H1 (cell line): ENCODE measurements around the gene NME9. TPM values are rescaled to one million over a fixed set of nuclear protein-coding genes. Genes with fewer than 3 reads are reported as not detected.
A peak's percentile ranks its signal among the peaks of the same experiment; 100 is the strongest.

Source experiments
- CTCF ChIA-PET: fragments of 300-600 bp; sonication (Branson Sonifier 250); formaldehyde crosslinking; loops from one replicate; lab custom pipeline; 2021; ENCODE audit not compliant: partially characterized antibody; lab: Charles Lee
- POLR2A ChIA-PET: fragments of 300-600 bp; sonication (Branson Sonifier 250); formaldehyde crosslinking; loops from one replicate; lab custom pipeline; 2021; ENCODE audit warnings: inconsistent platforms; ENCODE audit not compliant: partially characterized antibody; lab: Charles Lee
- DNase-seq, 2 experiments: peaks; one replicate each; pipeline versions ENCODE4 v3.0.0 to v3.0.0-alpha.2; 2010 to 2022; ENCODE audit warnings: low spot score in 2 of 2, low read depth in 1 of 2, mixed read lengths in 1 of 2
- FAIRE-seq: peaks from 2 replicates; lab custom pipeline; 2011; peaks lifted over from hg19 to GRCh38; lab: Jason Lieb, UNC
- H2AFZ ChIP-seq: 2 replicates; pipeline ENCODE4 v1.8.1; 2012; ENCODE audit warnings: low read length, inconsistent platforms
- H2AK5ac ChIP-seq: 2 replicates; pipeline ENCODE4 v1.6.1; 2013; ENCODE audit warnings: low read depth, low read length
- H2BK120ac ChIP-seq: replicated peaks from 2 replicates; pipeline ENCODE3; 2013; ENCODE audit warnings: low read depth, low read length, inconsistent platforms
- H2BK12ac ChIP-seq: 2 replicates; pipeline ENCODE4 v1.6.1; 2013; ENCODE audit warnings: low read depth, low read length
- H2BK15ac ChIP-seq: 2 replicates; pipeline ENCODE4 v1.6.1; 2013; ENCODE audit warnings: low read length
- H2BK20ac ChIP-seq: 2 replicates; pipeline ENCODE4 v1.6.1; 2013; ENCODE audit warnings: low read length
- H2BK5ac ChIP-seq: 2 replicates; pipeline ENCODE4 v1.6.1; 2013; ENCODE audit warnings: low read depth, low read length
- H3K14ac ChIP-seq: 2 replicates; pipeline ENCODE4 v1.6.1; 2013; ENCODE audit warnings: inconsistent platforms; ENCODE audit not compliant: insufficient read length
- H3K18ac ChIP-seq: 2 replicates; pipeline ENCODE4 v1.6.1; 2013; ENCODE audit warnings: low read length; ENCODE audit errors: extremely low read depth
- H3K23ac ChIP-seq: 2 replicates; pipeline ENCODE4 v1.6.1; 2013; ENCODE audit warnings: inconsistent platforms; ENCODE audit not compliant: insufficient read length
- H3K23me2 ChIP-seq: 2 replicates; pipeline ENCODE4 v1.6.1; 2013; ENCODE audit warnings: low read depth, low read length
- H3K27ac ChIP-seq: 2 replicates; pipeline ENCODE4 v1.6.1; 2011; ENCODE audit warnings: low read depth, low read length, inconsistent platforms
- H3K27me3 ChIP-seq, 4 experiments: replicated peaks in 1 of 4; 1 replicate in 1 of 4; 2 replicates in 3 of 4; pipeline versions ENCODE4 v1.6.1 to v1.8.1; 2011 to 2013; ENCODE audit warnings: low read length in 3 of 4, mild to moderate bottlenecking in 3 of 4, inconsistent platforms in 2 of 4, mixed read lengths in 2 of 4, moderate library complexity in 1 of 4; ENCODE audit not compliant: control insufficient read depth in 3 of 4, insufficient read depth in 3 of 4; ENCODE audit errors: extremely low read depth in 1 of 4
- H3K36me3 ChIP-seq, 4 experiments: 2 replicates each; pipeline versions ENCODE4 v1.6.1 to v1.8.1; 2011 to 2013; ENCODE audit warnings: mild to moderate bottlenecking in 4 of 4, low read length in 3 of 4, moderate library complexity in 2 of 4, control low read depth in 1 of 4, inconsistent platforms in 1 of 4; ENCODE audit not compliant: insufficient read depth in 4 of 4, control insufficient read depth in 2 of 4
- H3K4ac ChIP-seq: replicated peaks from 2 replicates; pipeline ENCODE3; 2013; ENCODE audit warnings: low read length, low read depth, mixed read lengths, inconsistent platforms; ENCODE audit not compliant: insufficient read length
- H3K4me1 ChIP-seq, 4 experiments: replicated peaks in 1 of 4; 1 replicate in 1 of 4; 2 replicates in 3 of 4; pipeline versions ENCODE4 v1.6.1 to v1.8.1; 2011 to 2013; ENCODE audit warnings: low read length in 3 of 4, inconsistent platforms in 2 of 4, mixed read lengths in 1 of 4; ENCODE audit not compliant: insufficient read depth in 4 of 4, control insufficient read depth in 3 of 4
- H3K4me2 ChIP-seq, 2 experiments: 2 replicates each; pipeline versions ENCODE4 v1.6.1 to v1.8.1; 2011 to 2013; ENCODE audit warnings: low read depth in 2 of 2, low read length in 2 of 2, control low read depth in 1 of 2, inconsistent platforms in 1 of 2, mild to moderate bottlenecking in 1 of 2; ENCODE audit not compliant: insufficient read depth in 1 of 2
- H3K4me3 ChIP-seq, 4 experiments: fragments of 200-600, 300-600 bp in 1 of 4; sonication (generic), shearing (Covaris generic), sonication (Bioruptor Twin) in 1 of 4; 2 replicates each; pipeline versions ENCODE4 v1.5.1 to v1.8.1; 2011 to 2016; ENCODE audit warnings: low read length in 4 of 4, low read depth in 3 of 4, control low read depth in 2 of 4, inconsistent platforms in 2 of 4, mild to moderate bottlenecking in 2 of 4, mixed read lengths in 1 of 4, moderate library complexity in 1 of 4; ENCODE audit not compliant: insufficient read depth in 2 of 4; ENCODE audit errors: extremely low read depth in 1 of 4
- H3K56ac ChIP-seq: replicated peaks from 2 replicates; pipeline ENCODE3; 2013; ENCODE audit warnings: low read depth, mild to moderate bottlenecking, mixed read lengths, low read length, inconsistent platforms; ENCODE audit not compliant: insufficient read length
- H3K79me1 ChIP-seq: 2 replicates; pipeline ENCODE4 v1.6.1; 2013; ENCODE audit warnings: low read depth, low read length, control low read depth
- H3K79me2 ChIP-seq, 2 experiments: 2 replicates each; pipeline versions ENCODE4 v1.6.1 to v1.8.1; 2012 to 2013; ENCODE audit warnings: low read length in 2 of 2, mild to moderate bottlenecking in 2 of 2, inconsistent platforms in 1 of 2; ENCODE audit not compliant: insufficient read depth in 2 of 2, control insufficient read depth in 1 of 2
- H3K9ac ChIP-seq, 4 experiments: replicated peaks in 1 of 4; 1 replicate in 1 of 4; 2 replicates in 3 of 4; pipeline versions ENCODE4 v1.6.1 to v1.8.1; 2011 to 2013; ENCODE audit warnings: low read depth in 3 of 4, low read length in 3 of 4, control low read depth in 2 of 4, mild to moderate bottlenecking in 2 of 4, moderate library complexity in 2 of 4, inconsistent platforms in 1 of 4; ENCODE audit errors: extremely low read depth in 1 of 4
- H3K9me3 ChIP-seq, 2 experiments: 2 replicates each; pipeline versions ENCODE4 v1.6.1 to v1.8.1; 2012 to 2013; ENCODE audit warnings: mild to moderate bottlenecking in 2 of 2, moderate library complexity in 2 of 2, control low read depth in 1 of 2, inconsistent platforms in 1 of 2, low read depth in 1 of 2, low read length in 1 of 2, mixed read lengths in 1 of 2; ENCODE audit not compliant: insufficient read depth in 2 of 2
- H4K20me1 ChIP-seq, 2 experiments: replicated peaks in 1 of 2; 2 replicates each; pipeline versions ENCODE3 to v1.8.1; 2011 to 2013; ENCODE audit warnings: inconsistent platforms in 2 of 2, low read length in 2 of 2, mild to moderate bottlenecking in 1 of 2; ENCODE audit not compliant: insufficient read depth in 2 of 2, control insufficient read depth in 1 of 2
- H4K5ac ChIP-seq: 2 replicates; pipeline ENCODE4 v1.6.1; 2013; ENCODE audit warnings: low read length, low read depth, mixed read lengths, inconsistent platforms; ENCODE audit not compliant: insufficient read length
- H4K8ac ChIP-seq: 2 replicates; pipeline ENCODE4 v1.8.0; 2013; ENCODE audit warnings: mild to moderate bottlenecking, moderate library complexity, low read length, inconsistent platforms; ENCODE audit not compliant: insufficient read depth; ENCODE audit errors: extremely low read depth
- H4K91ac ChIP-seq: replicated peaks from 2 replicates; pipeline ENCODE3; 2013; ENCODE audit warnings: low read length, mixed read lengths, inconsistent platforms; ENCODE audit not compliant: insufficient read length
- ASH2L ChIP-seq: fragments of 200-600, 300-600 bp; sonication (generic); IDR thresholded peaks from one replicate; pipeline ENCODE4 v1.7.1; 2017; ENCODE audit warnings: low read length
- BACH1 ChIP-seq: IDR thresholded peaks from 2 replicates; pipeline ENCODE4 v1.6.1; 2012; ENCODE audit warnings: low read length, improper control_type of control experiment
- CHD2 ChIP-seq: IDR thresholded peaks from 2 replicates; pipeline ENCODE4 v1.6.1; 2012; ENCODE audit warnings: low read length, improper control_type of control experiment
- RBBP5 ChIP-seq: IDR thresholded peaks from 2 replicates; pipeline ENCODE4 v1.7.1; 2012; ENCODE audit warnings: low read depth, mild to moderate bottlenecking, inconsistent platforms, low read length, moderate library complexity, borderline replicate concordance
- SAP30 ChIP-seq: fragments of 300-600 bp; sonication (generic); IDR thresholded peaks from 2 replicates; pipeline ENCODE4 v1.7.1; 2012; ENCODE audit warnings: low read length, moderate library complexity, mild to moderate bottlenecking, inconsistent platforms; ENCODE audit not compliant: insufficient read depth, insufficient replicate concordance
- SP1 ChIP-seq: IDR thresholded peaks from 2 replicates; pipeline ENCODE4 v1.6.1; 2011; ENCODE audit warnings: low read depth, low read length
- WGBS, 2 experiments: shearing (Covaris generic) in 1 of 2; methylation state at CpG; one replicate each; pipeline versions ENCODE4 v1.1.6 to v1.1.7; 2013 to 2015; ENCODE audit warnings: low lambda C conversion rate in 2 of 2, mixed read lengths in 2 of 2, inconsistent platforms in 1 of 2, low coverage in 1 of 2, missing lambda C conversion rate in 1 of 2; ENCODE audit not compliant: insufficient replicate concordance in 2 of 2, insufficient coverage in 1 of 2, insufficient read length in 1 of 2; ENCODE audit errors: extremely low coverage in 1 of 2, missing lambda C conversion rate in 1 of 2; 5-methylcytosine and 5-hydroxymethylcytosine counted together
- polyA plus RNA-seq, 7 experiments: library from polyadenylated mRNA; depleted of rRNA in 3 of 7; stranded (reverse) in 5 of 7; unstranded in 2 of 7; fragments of >200 nt in 5 of 7; fragments of 200-250 nt in 2 of 7; gene quantifications; 1 replicate in 5 of 7; 2 replicates in 1 of 7; 4 replicates in 1 of 7; pipeline versions ENCODE4 v1.2.1 to v1.2.3, GENCODE V29; 2011 to 2013; ENCODE audit warnings: missing spikeins in 2 of 7, mixed read lengths in 2 of 7
- total RNA-seq: library from RNA; stranded (reverse); fragmentation: NEBNext Ultra II Directional; extraction: Animal tissue kit (Norgen Biotek cat#: 25700); gene quantifications from 2 replicates; pipeline ENCODE4 v1.2.1, GENCODE V29; 2021

NME9 gene
- total and polyA plus RNA-seq, 2 of the 8 experiments (the other 6 are each of a cell fraction or from before 2014, with no cell fraction given), result 0.11 TPM; not detected in 1

- Histone ChIP-seq H2BK120ac (no peak overlapping the region), H3K23ac (no peak overlapping the region), H3K4me2 (no peak overlapping the region), H2BK5ac (no peak overlapping the region), H3K4me3 (no peak overlapping the region), H2BK20ac (peak overlapping the region; percentile 62; the same call in 1 of the 2 replicates), H2BK15ac (no peak overlapping the region), H2BK12ac (no peak overlapping the region), H3K79me2 (no peaks in the 10 kb centered on the region), H3K79me1 (no peaks in the 10 kb centered on the region), H3K14ac (no peak overlapping the region), H3K27me3 (no peaks in the 10 kb centered on the region), H2AK5ac (no peak overlapping the region), H3K4ac (no peak overlapping the region), H3K36me3 (no peaks in the 10 kb centered on the region), H2AFZ (no peak overlapping the region), H4K20me1 (no peaks in the 10 kb centered on the region), H3K9ac (no peak overlapping the region), H3K23me2 (no peaks in the 10 kb centered on the region), H4K8ac (no peak overlapping the region), H4K91ac (no peak overlapping the region), H3K4me1 (peaks cover 0 to 14% (median 3%) of the 10 kb centered on the region in 4 experiments; a peak in 4 of 7 replicates), H3K9me3 (no peaks in the 10 kb centered on the region), H3K56ac (no peak overlapping the region), H4K5ac (no peak overlapping the region), H3K27ac (no peak overlapping the region), H3K18ac (no peak overlapping the region)
- 53% methylated on average over 5 of the region's 5 CpGs; no CpG with 5 or more reads in 1 of the 2 experiments for WGBS, 2 experiments
- POLR2A ChIA-PET, result interaction anchor here (1.2 kb wide), 1 partner anchor 12 kb away, joined by 5 read pairs; no protein-coding TSS in a partner anchor
- CTCF ChIA-PET, result interaction anchor here (0.6 to 3.7 kb wide), 5 partner anchors 10 to 88 kb away, joined by 3 to 17 read pairs (median 3); partner anchors contain the start of gene MRAS
- DNase-seq, result no peak
- no peak for TF ChIP-seq RBBP5
- TF ChIP-seq ASH2L, result no peak
- no peak for TF ChIP-seq CHD2
- TF ChIP-seq BACH1, result no peak
- TF ChIP-seq SP1, result no peak
- no peak for TF ChIP-seq SAP30
- FAIRE-seq, result no peak
Measured at GRCh38 chr3:138338244-138338643, 8.6 kb upstream of the NME9 start.
